Activated T-helper 1 cell treated with anti-CD3 and anti-CD28 coated beads, Interleukin-12 subunit alpha, Interleukin-12 subunit beta, Interleukin-2, Interleukin-4 antibody, amounts not matched to agents 30 ng/mL and 10 ng/mL and 1 ng/mL, durations not matched to agents 14 hours and 24 hours and 36 hours (primary cell): ENCODE data around the gene CIAO3. TPM values are rescaled to one million over a fixed set of nuclear protein-coding genes. Genes with fewer than 3 reads are reported as not detected.
"Not testable (repeated sequence)": the region's sequence is repeated elsewhere in the genome, so short reads cannot be mapped to it uniquely, and the experiment has no call there.

Experiments used
- DNase-seq: peaks from one replicate; pipeline ENCODE4 v3.0.0; 2021; ENCODE audit warnings: low spot score
- H3K27ac Mint-ChIP-seq: one replicate; pipeline ENCODE4 v1.8.0; 2021; ENCODE audit warnings: mild to moderate bottlenecking, mixed read lengths
- H3K27me3 Mint-ChIP-seq: one replicate; pipeline ENCODE4 v1.8.0; 2022; ENCODE audit warnings: mild to moderate bottlenecking, moderate library complexity, mixed read lengths; ENCODE audit not compliant: insufficient read depth
- H3K36me3 Mint-ChIP-seq: one replicate; pipeline ENCODE4 v1.8.0; 2021; ENCODE audit warnings: low read depth, mixed read lengths
- H3K4me1 Mint-ChIP-seq: one replicate; pipeline ENCODE4 v1.8.0; 2021; ENCODE audit warnings: low read depth, mixed read lengths
- H3K4me3 Mint-ChIP-seq: one replicate; pipeline ENCODE4 v1.8.0; 2021; ENCODE audit warnings: mild to moderate bottlenecking, moderate library complexity, mixed read lengths
- H3K9me3 Mint-ChIP-seq: one replicate; pipeline ENCODE4 v1.8.0; 2021; ENCODE audit warnings: mixed read lengths
- intact Hi-C: fragments of 100-400 bp; cut with micrococcal nuclease; formaldehyde crosslinking; loops from one replicate; pipeline ENCODE4 v1.15.1; 2024
- total RNA-seq: library from RNA; stranded (reverse); gene quantifications from 2 replicates; pipeline ENCODE4 v1.2.3, GENCODE V29; 2022

The CIAO3 gene
- total RNA-seq, 1 donor from 2014 or later = 43.1 TPM

DNA sequence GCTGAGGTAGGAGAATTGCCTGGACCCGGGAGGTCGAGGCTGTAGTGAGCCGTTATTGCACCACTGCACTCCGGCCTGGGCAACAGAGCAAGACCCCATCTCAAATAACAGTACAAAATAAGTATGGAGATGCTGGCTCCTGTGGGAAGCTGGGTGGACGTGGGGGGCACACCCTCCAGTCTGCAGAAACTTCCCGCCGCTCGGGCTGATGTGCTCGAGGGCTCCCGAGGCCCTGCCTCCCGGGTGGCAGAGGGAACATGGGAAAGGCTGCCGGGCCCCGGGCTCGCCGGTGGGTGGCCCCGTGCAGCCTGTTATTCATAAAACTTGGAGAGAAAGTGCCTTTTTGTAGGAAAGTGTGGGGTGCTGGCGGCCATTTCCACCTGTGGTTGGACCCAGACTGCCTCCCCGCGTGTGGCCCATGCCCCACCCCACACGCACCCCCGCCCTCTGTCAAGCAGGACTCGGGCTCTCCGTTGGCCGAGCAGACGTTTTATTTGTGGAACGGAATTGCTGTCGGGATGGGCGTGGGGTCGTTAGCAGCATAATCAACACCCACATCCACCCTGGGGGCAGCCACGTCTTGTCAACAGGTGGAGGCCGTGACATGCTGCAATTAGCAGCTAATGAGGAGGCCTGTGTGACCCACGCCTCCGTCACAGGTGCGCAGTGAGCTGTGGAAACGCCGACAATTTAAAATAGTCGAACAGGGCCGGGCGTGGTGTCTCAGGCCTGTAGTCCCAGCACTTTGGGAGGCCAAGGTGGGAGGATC is 7.4 kb upstream of the CIAO3 start:
- Mint-ChIP-seq H3K27ac (no peak overlapping the region), H3K4me3 (no peak overlapping the region), H3K4me1 (no peaks in the 10 kb centered on the region), H3K27me3 (peaks cover 2% of the 10 kb centered on the region), H3K9me3 (no peaks in the 10 kb centered on the region), H3K36me3 (no peaks in the 10 kb centered on the region)
- intact Hi-C loops = loop anchor here (10.0 kb wide), 1 partner anchor 227 kb away; the partner anchor contains the start of gene LMF1
- DNase-seq = no peak

- Mint-ChIP-seq H3K4me1 (no peaks in the 10 kb centered on the region), H3K36me3 (no peaks in the 10 kb centered on the region), H3K4me3 (no peak overlapping the region), H3K9me3 (no peaks in the 10 kb centered on the region), H3K27ac (no peak overlapping the region), H3K27me3 (peaks cover 2% of the 10 kb centered on the region)
- no peak for DNase-seq
- intact Hi-C loops = loop anchor here (10.0 kb wide), 1 partner anchor 228 kb away; the partner anchor contains the start of gene LMF1
Measured at GRCh38 chr16:746637-747036, 5.8 kb upstream of the CIAO3 start.

- DNase-seq = no peak
- intact Hi-C loops = loop anchor here (10.0 kb wide), 1 partner anchor 229 kb away; the partner anchor contains the start of gene LMF1
- Mint-ChIP-seq H3K27ac (no peak overlapping the region), H3K4me3 (no peak overlapping the region), H3K9me3 (no peaks in the 10 kb centered on the region), H3K4me1 (no peaks in the 10 kb centered on the region), H3K36me3 (no peaks in the 10 kb centered on the region), H3K27me3 (no peaks in the 10 kb centered on the region)
Measured at GRCh38 chr16:745739-746138, 4.9 kb upstream of the CIAO3 start.

- Mint-ChIP-seq H3K9me3 (no peaks in the 10 kb centered on the region), H3K27me3 (no peaks in the 10 kb centered on the region), H3K4me1 (no peaks in the 10 kb centered on the region), H3K27ac (no peak overlapping the region), H3K4me3 (no peak overlapping the region), H3K36me3 (peaks cover 2% of the 10 kb centered on the region)
- no peak for DNase-seq
- intact Hi-C loops = loop anchor here (5.0 to 10.0 kb wide), 2 partner anchors 43 to 231 kb away; partner anchors contain the start of genes CHTF18, LMF1 and RPUSD1
Measured at GRCh38 chr16:743794-744500, 3.1 kb upstream of the CIAO3 start.

- H3K4me1 Mint-ChIP-seq, H3K9me3 Mint-ChIP-seq, H3K4me3 Mint-ChIP-seq, DNase-seq, H3K36me3 Mint-ChIP-seq, H3K27ac Mint-ChIP-seq, H3K27me3 Mint-ChIP-seq: not testable (repeated sequence)
- intact Hi-C loops = loop anchor here (5.0 to 10.0 kb wide), 2 partner anchors 44 to 232 kb away; partner anchors contain the start of genes CHTF18, LMF1 and RPUSD1
Measured at GRCh38 chr16:742894-743293, 2.1 kb upstream of the CIAO3 start.

DNA sequence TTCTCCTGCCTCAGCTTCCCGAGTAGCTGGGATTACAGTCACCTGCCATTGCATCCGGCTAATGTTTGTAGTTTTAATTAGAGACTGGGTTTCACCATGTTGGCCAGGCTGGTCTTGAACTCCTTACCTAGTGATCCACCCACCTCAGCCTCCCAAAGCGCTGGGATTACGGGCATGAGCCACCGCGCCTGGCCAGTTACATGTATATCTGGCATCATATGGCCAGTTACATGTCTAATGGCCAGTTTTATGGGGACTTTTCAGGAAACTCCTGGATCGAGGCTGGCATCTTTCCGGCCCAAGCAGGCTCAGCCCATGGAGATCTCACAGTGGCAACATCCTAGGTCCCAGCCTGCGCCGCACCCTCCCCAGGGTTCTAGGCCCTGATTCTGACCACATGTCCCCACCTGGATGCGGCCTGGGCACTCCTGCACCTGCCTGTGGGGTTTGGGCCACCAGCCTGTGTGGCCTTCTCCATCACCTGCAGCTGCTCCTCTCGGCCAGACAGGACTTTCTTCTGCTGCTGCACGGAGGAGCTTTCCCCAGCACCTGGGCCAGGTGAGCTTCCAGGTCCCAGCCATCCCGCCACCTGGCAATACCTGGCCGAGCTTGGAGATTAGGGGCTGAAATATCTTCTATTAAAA is 1.3 kb upstream of the CIAO3 start:
- intact Hi-C loops = loop anchor here (5.0 to 10.0 kb wide), 2 partner anchors 45 to 233 kb away; partner anchors contain the start of genes CHTF18, LMF1 and RPUSD1
- no peaks in the 10 kb centered on the region for H3K27me3 Mint-ChIP-seq
- H3K4me1 Mint-ChIP-seq = peaks cover 4% of the 10 kb centered on the region
- H3K27ac Mint-ChIP-seq = no peak overlapping the region
- H3K36me3 Mint-ChIP-seq = peaks cover 7% of the 10 kb centered on the region
- no peaks in the 10 kb centered on the region for H3K9me3 Mint-ChIP-seq
- H3K4me3 Mint-ChIP-seq = peak overlapping the region; percentile 80
- DNase-seq = no peak

GRCh38 chr16:740459-740763 is 386 bp downstream of the CIAO3 start:
- Mint-ChIP-seq H3K9me3 (no peaks in the 10 kb centered on the region), H3K4me1 (peaks cover 14% of the 10 kb centered on the region), H3K27me3 (no peaks in the 10 kb centered on the region), H3K4me3 (peak overlapping the region; percentile 85), H3K27ac (peak overlapping the region; percentile 23), H3K36me3 (peaks cover 13% of the 10 kb centered on the region)
- intact Hi-C loops = loop anchor here (1.0 to 10.0 kb wide), 3 partner anchors 47 to 234 kb away; partner anchors contain the start of genes CHTF18, LMF1 and RPUSD1
- DNase-seq = no peak

DNA sequence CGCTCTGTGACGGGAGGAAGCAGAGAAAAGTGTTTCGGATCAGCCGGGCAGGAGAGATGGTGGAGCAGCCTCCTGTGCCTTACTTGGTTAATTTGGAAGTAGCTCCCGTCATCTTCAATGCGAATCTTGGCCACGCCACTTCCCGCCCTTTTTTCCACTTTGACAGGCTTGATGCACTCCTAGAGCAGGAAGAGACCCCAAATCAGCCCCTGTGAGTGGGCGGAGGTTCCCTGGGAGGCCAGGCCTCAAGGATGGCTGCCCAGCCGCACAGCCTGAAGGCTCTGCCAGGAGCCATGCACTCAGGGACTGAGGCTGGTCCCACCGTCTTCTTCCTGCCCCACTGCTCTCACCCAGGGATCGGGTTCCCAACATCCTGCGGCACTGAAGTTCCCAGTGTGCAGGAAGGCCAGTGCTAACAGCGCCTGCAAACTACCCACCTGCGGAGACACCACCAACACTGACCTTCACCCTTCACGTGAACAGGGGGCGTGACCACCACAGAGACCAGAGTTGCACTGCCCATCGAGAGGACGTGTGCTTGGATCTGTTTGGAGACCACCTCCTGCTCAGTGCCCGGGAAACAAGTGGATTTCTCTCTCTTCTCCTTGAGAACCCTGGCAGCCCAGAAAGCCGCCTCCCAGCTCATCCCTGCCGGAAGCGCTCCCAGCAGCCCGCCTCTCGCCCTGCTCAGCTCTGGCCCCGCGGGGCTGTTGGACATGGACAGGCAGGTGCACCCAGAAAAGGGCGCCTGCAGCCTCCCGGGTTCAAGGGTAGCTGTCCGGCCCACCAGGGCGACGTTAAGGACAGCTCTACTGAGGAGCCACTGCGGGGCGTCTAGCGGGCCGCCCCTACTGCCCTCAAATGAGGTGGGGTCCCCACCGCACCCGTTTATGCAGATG is 988 bp downstream of the CIAO3 start:
- peaks cover 17% of the 10 kb centered on the region for H3K36me3 Mint-ChIP-seq
- H3K27ac Mint-ChIP-seq = no peak overlapping the region
- H3K4me3 Mint-ChIP-seq = peak overlapping the region; percentile 85
- H3K27me3 Mint-ChIP-seq = no peaks in the 10 kb centered on the region
- peaks cover 17% of the 10 kb centered on the region for H3K4me1 Mint-ChIP-seq
- intact Hi-C loops = loop anchor here (1.0 to 10.0 kb wide), 4 partner anchors 43 to 235 kb away; partner anchors contain the start of genes CHTF18, LMF1 and RPUSD1
- DNase-seq = no peak
- no peaks in the 10 kb centered on the region for H3K9me3 Mint-ChIP-seq

- Mint-ChIP-seq H3K27ac (no peak overlapping the region), H3K4me3 (no peak overlapping the region), H3K27me3 (no peaks in the 10 kb centered on the region), H3K36me3 (peaks cover 17% of the 10 kb centered on the region), H3K4me1 (peaks cover 17% of the 10 kb centered on the region), H3K9me3 (no peaks in the 10 kb centered on the region)
- intact Hi-C loops = loop anchor here (2.0 to 5.0 kb wide), 2 partner anchors 16 to 40 kb away; partner anchors contain the start of gene ANTKMT
- no peak for DNase-seq
Measured at GRCh38 chr16:736936-737481, 3.8 kb downstream of the CIAO3 start.

DNA sequence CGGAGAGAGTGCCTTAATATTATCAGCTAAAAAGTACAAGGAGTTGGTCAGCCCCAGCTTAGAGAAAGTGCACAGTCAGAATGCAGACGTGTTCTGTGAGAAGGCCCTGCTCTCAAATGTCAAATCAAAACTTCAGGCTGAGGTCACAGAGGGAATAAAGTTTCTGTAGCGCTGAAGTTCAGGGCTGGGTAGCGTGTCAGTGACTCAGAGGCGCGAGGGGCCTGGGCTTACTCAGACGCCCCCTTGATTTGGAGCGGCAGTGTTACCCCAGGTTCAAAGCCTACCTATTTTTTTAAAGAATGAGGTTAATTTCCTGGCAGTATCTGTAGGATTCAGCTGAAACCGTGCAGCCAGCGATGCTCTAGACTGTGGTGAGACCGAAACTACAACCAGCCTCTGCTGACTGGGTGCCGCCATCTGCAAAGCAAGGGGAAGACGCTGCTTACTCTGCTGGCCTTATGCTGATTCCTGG is 4.8 kb downstream of the CIAO3 start:
- Mint-ChIP-seq H3K9me3 (no peaks in the 10 kb centered on the region), H3K27me3 (no peaks in the 10 kb centered on the region), H3K27ac (peak overlapping the region; percentile 61), H3K36me3 (peaks cover 17% of the 10 kb centered on the region), H3K4me3 (peak overlapping the region; percentile 39), H3K4me1 (peaks cover 17% of the 10 kb centered on the region)
- no peak for DNase-seq
- intact Hi-C loops = loop anchor here (2.0 to 5.0 kb wide), 2 partner anchors 15 to 39 kb away; partner anchors contain the start of gene ANTKMT

DNA sequence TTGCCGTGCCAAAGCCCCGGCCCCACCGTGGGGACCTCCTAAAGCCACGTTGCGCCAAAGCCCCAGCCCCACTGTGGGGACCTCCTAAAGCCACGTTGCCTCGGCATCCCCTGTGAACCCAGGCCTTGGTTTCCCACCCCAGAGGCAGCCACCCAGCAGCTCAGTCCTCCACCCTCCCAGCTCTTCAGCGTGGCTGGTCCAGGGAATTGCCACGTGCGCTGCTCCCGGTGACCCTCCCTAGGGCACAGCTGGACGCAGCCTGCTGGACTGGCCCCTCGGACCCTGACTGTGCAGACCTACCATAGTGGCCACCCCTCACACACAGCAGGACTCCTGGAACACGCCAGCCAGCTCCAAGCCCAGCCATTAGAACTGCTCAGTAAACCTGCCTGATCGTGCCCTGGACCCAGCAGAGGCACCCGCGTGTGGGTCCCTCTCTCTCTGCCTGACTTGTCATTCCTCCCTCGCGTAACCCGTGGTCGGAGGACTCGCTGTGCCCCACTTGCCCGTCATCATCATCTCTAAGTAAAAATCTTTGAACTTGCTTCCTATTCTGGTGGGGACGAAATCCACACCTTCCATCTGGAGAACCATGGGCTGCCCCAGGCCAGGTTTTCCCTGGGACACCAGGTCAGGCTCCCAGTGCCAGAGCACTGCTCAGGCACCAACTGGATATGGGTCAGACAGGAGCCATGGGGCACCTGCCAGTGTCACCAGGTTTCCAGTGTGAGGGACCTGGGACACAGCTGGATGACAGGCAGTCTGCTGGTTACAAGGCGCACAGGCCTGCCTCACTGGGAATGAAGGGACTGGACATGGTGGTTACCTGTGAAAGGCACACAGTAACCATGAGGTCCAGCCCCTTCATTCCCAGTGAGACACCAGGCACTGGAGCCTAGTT is 5.6 kb downstream of the CIAO3 start:
- DNase-seq = no peak
- intact Hi-C loops = loop anchor here (5.0 kb wide), 1 partner anchor 38 kb away; no protein-coding TSS in a partner anchor
- Mint-ChIP-seq H3K4me1 (peaks cover 17% of the 10 kb centered on the region), H3K9me3 (no peaks in the 10 kb centered on the region), H3K4me3 (peak overlapping the region; percentile 37), H3K36me3 (peaks cover 17% of the 10 kb centered on the region), H3K27me3 (no peaks in the 10 kb centered on the region), H3K27ac (no peak overlapping the region)
